GM21381 (cell line): ENCODE results near the gene MT1M.
A peak's percentile ranks its signal among the peaks of the same experiment; 100 is the strongest.
"Not testable (repeated sequence)": the region's sequence is repeated elsewhere in the genome, so short reads cannot be mapped to it uniquely, and the experiment has no call there.

Source experiments
- ATAC-seq: cut with Tn5 transposase; IDR thresholded peaks from one replicate; pipeline ENCODE4 v1.9.1; 2021; ENCODE audit warnings: mild to moderate bottlenecking, moderate library complexity; ENCODE audit not compliant: unreplicated experiment

MT1M gene

DNA sequence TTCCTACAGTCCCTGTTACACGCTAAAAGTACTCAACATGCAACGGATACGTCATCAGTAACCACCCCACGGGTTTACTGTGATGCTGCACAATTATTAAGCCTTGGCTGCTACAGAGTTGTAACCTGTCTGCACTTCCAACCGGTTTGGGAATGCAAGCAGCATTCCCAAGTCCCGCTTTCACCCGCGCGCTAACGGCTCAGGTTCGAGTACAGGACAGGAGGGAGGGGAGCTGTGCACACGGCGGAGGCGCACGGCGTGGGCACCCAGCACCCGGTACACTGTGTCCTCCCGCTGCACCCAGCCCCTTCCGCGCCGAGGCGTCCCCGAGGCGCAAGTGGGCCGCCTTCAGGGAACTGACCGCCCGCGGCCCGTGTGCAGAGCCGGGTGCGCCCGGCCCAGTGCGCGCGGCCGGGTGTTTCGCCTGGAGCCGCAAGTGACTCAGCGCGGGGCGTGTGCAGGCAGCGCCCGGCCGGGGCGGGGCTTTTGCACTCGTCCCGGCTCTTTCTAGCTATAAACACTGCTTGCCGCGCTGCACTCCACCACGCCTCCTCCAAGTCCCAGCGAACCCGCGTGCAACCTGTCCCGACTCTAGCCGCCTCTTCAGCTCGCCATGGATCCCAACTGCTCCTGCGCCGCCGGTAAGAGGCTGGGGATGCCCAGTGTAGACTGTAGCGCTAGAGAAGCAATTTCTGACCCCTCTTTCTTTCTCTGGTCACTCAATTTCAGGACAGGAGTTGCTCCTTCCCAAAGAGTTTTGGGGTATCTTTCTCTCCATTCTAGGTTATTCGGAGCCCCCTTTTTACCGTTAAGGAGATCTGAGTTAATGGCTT is 24.2 kb upstream of the MT1M start, which contains the start of gene MT2A:
Gene MT2A, plus strand, starts transcription at position 542 of the 833 bp plus-strand sequence. Its CDS starts 72 bp downstream, at position 614.
- ATAC-seq = peak; percentile 85

DNA sequence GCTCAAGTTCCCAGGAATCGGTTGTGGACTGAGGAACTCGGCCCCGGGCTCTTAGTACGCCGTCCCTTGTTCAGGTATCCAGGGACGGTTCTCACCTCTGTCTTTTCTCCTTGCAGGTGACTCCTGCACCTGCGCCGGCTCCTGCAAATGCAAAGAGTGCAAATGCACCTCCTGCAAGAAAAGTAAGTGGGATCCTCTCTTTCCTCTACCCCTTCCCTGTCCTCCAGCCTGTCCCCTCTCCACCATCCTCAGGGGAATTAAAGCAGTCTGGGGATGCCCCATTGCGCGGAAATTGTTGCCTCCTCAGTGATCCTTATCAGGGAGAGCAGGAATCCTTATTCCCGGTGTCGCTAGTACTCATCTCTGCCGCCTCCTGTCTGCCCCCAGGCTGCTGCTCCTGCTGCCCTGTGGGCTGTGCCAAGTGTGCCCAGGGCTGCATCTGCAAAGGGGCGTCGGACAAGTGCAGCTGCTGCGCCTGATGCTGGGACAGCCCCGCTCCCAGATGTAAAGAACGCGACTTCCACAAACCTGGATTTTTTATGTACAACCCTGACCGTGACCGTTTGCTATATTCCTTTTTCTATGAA is 23.5 kb upstream of the MT1M start:
- no peak for ATAC-seq

DNA sequence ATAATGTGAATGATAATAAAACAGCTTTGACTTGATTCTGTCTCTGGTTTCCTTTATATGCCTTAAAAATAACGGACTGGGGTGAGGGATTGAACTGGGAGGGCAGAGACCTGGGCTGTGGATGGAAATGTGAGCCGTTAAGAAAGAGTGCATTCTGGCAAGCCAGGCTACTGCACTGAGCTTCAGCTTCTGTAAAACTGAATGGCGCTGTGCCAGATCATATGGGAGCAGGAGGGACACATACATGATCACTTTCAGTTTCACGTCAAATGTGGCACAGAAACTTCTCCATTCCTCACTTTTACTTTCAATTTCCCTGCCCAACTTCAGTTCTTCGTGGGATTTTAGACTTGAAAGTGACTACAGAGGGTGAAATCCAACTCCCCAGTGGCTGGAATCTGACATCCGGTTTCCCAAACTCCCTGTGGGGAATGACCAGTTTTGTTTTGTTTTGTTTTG is 23.0 kb upstream of the MT1M start:
- ATAC-seq = peak; percentile 38

DNA sequence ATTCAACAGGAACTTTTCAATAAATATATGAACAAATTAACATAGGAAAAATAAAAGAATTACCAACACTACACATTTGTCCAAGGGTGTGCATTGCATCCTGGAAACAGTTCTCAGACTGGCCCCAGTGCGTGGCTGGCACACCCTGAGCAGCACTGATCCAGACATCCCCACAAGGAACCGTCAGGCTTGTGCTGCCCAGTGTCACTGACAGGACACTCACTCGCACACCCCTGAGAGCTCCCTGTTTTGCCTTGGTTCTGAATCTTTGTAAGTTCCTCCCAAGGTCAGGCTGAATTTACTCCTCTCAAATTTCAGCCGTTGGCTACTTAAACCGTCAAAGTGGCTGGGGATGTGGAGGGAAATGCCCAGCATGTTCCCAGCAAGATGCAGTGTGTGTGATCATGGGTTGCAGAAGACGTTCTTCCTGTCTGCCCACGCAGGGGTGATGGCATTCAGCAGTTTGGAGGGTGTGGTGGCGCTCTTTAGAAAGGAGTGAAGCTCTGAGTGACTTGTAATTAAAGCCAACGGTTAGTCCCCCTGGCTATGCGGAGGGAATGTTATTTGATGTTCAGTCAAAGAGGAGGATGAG is 22.3 kb upstream of the MT1M start:
- ATAC-seq = no peak

DNA sequence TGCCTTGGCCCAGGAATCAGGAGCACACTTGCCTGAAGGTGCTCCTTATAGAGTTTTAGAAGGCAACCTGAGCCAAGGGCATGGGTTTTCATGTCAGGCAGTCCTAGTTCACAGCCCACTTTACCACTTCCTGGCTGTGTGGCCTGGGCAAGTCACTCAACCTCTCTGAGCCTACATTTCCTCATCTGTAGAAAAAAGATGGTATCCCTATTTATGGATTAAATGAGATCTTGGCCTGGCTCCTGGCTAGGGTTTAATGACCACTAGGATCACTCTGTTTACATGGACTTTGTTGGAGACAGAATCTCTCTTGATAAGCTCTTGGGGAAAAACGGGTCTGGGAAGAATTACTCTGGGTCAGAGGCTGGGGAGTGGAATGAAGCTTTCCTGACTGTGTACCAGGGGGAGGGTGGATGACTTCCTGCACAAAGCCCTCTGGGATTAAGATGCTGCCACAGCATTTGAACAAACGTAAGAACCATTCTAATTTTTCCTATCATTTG is 21.8 kb upstream of the MT1M start:
- no peak for ATAC-seq

DNA sequence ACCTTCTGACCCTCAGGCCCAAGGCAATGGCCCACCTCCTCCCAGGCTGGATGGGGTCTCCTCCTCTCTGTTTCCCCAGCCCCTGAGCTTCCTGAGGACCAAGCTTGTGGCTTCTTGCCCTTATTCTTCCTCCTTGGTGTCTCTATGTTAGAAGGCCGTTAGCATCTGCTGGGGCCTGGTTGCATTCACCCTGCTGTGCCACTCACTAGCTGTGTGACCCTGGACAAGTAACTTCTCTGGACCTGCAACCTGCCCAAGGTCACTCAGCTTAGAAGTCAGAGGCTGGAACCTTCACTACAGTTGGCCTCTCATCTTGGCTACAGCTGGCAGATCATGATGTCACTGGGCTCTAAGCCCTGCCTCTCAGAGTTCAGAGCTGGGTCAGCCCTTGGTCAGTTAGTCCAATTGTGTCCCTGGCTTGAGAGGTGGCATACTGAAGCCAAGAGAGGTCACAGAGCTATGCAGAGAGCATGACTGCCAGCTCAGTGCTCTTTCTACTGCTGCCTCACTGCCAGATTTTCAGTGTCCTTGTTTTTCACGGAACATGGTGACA is 21.1 kb upstream of the MT1M start:
- ATAC-seq = no peak

DNA sequence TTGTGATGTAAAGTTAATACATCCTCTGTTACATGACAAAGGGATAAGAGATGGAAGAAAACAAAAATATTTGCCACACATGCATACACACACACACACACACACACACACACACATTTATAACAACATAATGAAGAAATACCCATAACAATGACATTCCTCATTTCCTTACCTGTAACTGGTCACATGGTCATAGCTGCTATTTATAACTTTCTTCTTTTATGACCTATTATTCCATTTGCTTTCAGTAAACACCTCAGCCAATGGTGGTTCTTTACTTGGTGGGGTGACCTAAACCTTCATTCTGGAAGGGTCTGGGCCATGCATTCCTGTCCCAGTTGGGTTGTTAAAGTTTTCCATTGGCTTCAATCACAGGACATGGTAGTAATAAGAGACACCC is 18.8 kb upstream of the MT1M start:
- no peak for ATAC-seq

DNA sequence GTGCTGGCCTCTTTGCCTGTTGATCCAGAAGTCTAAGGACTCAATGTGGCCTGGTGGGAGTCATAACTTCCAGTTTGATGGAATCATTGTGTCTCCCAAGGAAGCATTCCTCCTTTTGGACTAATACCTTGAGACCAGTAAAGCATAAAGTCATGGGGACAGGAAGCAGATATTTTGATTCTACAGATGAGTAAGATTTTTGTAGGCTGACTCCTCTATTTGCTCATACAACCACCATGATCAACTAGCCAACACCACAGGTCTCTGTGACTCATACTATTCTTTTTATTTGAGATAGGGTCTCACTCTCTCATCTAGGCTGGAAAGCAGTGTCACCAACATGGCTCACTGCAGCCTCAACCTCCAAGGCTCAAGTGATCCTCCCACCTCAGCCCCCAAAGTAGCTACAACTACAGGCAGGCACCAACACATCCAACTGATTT is 17.9 kb upstream of the MT1M start:
- ATAC-seq = no peak

DNA sequence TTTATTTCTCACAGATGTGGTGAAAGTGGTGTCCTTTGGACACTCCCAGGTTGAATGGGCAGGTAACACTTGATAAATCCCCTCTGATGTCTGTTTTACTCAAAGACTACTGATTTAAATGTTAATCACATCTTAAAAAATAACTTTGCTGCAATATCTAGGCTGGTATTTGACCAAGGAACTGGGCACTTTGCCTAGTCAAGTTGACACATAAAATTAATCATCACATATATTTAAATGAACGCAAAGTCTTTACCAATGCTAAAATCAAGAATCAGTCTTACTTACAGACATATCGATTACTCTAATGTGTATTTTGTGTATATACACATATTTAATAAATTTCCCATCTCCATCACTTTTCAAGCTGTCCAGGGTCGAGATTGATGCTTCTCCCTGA is 17.1 kb upstream of the MT1M start:
- no peak for ATAC-seq

DNA sequence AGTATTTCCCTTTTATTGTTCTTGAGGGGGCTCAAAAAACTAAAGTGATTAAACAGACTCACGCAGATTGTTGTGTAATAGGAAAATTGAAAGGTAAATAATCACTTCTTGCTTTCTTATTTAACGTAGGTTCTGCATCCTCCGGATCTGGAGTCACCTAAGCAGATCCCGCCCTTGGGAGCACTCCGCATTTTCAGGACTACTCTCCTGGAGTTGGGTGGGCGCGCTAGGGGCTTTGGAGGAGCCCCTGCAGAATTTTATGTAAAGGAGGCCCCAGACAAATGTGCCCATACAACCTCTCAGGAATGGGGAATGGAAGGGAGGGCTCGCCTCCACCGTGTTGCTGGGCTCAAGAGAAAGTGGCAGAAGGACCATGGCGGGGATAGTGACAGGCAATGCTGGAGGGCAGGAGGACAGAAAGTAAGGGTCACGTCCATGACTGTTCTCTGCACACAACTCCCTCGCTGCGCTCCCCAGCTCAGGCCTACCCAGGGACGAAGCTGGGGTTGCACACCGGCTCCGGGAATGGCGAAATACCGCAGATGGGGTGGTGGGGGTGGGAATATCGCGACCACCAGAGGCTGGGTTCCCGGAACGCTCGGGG is 15.7 kb upstream of the MT1M start:
- ATAC-seq = no peak

DNA sequence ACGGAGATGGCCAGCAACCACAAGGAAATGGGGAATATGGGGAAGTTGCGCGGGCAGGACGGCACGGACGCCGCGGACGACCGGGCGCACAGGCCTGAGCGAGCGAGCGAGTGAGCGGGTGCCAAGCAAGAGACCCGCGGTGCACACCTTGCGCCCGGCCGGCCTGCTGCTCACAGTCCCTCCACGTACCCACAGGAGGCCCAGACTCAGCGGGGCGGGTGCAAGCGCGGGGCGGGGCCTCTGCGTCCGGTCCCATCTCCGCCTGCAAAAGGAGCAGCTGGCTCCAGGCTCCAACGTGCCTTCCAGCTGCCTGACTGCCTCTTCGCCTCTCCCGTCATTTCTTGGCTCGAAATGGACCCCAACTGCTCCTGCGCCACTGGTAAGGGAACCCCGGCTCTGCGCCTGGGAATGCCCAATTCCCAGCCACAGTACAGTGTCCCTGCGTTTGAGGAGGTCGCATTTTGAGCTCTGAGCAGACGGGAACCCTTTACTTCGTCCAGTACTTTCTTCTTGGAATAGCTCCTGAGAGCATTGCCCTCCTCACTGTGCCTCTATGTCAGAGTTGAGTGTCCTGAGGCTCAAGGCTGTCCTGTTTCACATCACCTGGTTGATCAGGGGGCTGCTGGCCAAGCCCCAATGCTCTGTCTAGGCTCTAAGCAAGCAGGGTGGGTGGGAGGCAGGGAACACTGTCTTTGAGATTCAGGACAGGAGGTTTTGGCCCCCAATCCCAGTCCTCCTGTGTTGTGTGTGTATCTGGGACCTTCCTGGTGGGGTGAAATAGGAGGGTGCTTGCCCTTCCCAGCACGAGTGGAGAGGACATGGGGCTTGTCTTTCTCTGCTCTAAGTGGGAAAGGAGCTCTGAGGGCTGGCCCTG is 15.0 kb upstream of the MT1M start:
- no peak for ATAC-seq

DNA sequence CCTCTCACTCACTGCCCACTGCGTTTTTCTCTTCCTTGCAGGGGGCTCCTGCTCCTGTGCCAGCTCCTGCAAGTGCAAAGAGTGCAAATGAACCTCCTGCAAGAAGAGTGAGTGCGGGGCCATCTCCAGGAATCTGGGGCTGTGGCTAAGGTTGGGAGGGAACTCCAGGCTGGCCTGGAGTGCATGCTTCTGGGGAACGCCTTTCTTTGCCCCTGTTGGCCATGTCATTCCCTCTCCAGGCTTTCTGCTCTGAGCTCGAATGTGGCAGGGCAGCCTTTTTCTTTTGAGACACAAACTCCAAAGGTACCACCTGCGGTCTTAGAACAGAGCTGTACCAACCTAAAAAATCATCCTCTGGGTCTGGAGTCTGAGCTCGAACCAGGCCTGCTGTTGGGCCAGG is 14.3 kb upstream of the MT1M start:
- ATAC-seq = no peak

DNA sequence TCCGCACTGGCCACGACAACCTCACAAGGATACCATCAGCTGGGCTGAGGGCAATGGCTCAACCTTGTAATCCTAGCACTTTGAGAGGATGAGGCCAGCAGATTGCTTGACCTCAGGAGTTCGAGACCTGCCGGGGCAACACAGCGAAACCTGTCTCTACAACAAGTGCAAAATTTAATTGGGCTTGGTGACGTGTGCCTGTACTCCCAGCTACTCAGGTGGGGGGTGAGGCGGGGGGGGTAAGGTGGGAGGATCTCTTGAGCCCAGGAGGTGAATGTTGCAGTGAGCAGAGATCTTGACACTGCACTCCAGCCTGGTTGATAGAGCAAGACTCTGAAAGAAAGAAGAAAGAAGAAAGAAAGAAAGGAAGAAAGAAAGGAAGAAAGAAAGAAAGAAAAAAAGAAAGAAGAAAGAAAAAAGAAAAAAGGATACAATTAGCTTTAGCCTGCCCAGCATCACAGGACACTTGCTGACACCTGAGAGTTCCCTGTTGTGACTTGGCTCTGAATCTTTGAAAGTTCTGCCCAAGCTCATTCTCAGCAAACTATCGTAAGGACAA is 12.0 kb upstream of the MT1M start:
- ATAC-seq = no peak

DNA sequence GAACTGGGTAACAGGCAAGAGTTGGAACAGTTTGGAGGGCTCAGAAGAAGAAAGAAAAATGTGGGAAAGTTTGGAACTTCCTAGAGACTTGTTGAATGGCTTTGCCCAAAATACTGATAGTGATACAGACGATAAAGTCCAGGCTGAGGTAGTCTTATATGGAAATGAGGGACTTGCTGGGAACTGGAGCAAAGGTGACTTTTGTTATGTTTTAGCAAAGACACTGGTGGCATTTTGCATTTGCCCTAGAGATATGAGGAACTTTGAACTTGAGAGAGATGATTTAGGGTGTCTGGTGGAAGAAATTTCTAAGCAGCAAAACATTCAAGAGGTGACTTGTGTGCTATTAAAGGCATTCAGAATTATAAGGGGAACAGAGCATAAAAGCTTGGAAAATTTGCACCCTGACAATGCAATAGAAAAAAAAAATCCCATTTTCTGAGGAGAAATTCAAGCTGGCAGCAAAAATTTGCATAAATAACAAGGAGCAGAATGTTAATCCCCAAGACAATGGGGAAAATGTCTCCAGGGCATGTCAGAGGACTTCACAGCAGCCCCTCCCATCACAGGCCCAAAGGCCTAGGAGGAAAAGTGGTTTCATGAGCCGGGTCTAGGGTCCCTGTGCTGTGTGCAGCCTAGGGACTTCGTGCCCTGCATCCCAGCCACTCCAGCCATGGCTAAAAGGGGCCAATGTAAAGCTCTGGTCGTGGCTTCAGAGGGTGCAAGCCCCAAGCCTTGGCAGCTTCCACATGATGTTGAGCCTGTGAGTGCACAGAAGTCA is 10.6 kb upstream of the MT1M start:
- not testable (repeated sequence) for ATAC-seq

DNA sequence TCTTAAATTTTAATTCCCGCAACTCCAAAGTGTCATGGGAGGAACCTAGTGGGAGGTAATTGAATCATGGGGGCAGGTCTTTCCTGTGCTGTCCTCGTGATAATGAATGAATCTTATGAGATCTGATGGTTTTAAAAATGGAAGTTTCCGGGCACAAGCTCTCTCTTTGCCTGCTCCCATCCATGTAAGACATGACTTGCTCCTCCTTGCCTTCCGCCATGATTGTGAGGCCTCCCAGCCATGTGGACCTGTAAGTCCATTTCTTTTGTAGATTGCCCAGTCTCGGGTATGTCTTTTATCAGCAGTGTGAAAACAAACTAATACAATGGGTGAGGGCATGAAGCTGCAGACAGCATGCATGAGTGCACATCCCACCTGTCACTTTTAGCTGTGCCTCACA is 9.3 kb upstream of the MT1M start:
- ATAC-seq = not testable (repeated sequence)

DNA sequence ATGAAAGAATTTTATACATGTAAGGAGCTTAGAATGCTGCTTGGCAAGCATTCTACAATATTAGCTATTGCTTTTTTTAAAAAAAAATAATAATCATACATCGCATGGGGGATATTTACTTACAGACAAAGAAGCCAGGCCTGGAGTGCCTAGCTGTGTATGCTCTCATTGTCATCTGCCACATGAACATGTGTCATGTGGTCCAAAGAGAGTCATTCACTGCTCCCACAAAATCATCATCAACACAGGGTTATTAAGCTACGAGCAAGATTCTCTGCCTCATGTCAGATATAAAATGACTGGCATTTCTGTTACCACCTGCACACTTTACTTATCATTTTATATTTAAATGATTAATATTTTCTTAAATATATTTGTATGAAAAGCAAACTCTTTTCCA is 8.8 kb upstream of the MT1M start:
- no peak for ATAC-seq

DNA sequence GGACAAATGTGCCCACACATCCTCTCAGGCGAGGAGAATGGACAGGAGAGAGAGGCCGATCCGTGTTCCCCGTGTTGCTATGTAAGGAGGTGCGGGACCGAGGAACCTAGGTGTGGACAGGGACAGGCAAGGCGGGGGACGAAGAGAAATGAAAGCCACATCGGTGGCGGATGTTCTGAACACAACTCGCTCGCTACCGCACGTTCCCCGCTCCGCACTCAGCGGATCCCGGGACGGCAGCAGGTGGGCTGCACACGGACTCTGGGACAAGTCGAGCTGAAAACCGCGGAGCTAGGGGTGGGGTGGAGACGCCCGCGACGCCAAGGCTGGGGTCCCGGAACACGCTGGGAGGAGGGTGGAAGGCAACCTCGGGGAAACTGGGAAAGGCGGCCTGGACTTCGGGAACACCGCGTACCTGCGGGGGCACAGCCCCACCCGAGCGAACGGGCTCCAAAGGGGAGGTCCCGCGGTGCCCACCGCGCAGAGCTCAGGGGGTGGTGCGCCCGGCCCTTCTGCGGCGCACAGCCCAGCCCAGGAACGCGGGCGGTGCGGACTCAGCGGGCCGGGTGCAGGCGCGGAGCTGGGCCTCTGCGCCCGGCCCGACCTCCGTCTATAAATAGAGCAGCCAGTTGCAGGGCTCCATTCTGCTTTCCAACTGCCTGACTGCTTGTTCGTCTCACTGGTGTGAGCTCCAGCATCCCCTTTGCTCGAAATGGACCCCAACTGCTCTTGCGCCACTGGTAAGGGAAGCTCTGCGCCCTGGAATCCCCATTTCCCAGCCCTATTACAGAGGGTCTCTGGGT is 7.1 kb upstream of the MT1M start, which contains the start of gene MT1E:
Gene MT1E, plus strand, starts transcription at position 642 of the 803 bp plus-strand sequence. Its CDS starts 71 bp downstream, at position 713.
- ATAC-seq = peak; percentile 53
